ENCODE data around the gene CNTNAP2. TPM values are rescaled to one million over a fixed set of nuclear protein-coding genes. Genes with fewer than 3 reads are reported as not detected.
"Not testable (repeated sequence)": the region's sequence is repeated elsewhere in the genome, so short reads cannot be mapped to it uniquely, and the experiment has no call there.

Gene CNTNAP2
- total RNA-seq, 1 donor from 2014 or later, result 1.3 TPM

GRCh38 chr7:148458263-148458662 lies 2341.7 kb downstream of the CNTNAP2 start:
- no peak for DNase-seq (ENCODE audit: low spot score)

- DNase-seq (ENCODE audit: low spot score), result no peak
Measured at GRCh38 chr7:148461392-148462179, 2345.0 kb downstream of the CNTNAP2 start.

- DNase-seq (ENCODE audit: low spot score), result not testable (repeated sequence)
Measured at GRCh38 chr7:148462774-148463173, 2346.2 kb downstream of the CNTNAP2 start.

GRCh38 chr7:148463210-148463609 lies 2346.6 kb downstream of the CNTNAP2 start:
- DNase-seq (ENCODE audit: low spot score), result no peak

GRCh38 chr7:148464947-148465346 lies 2348.3 kb downstream of the CNTNAP2 start:
- no peak for DNase-seq (ENCODE audit: low spot score)

GRCh38 chr7:148465441-148465840 lies 2348.8 kb downstream of the CNTNAP2 start:
- not testable (repeated sequence) for DNase-seq (ENCODE audit: low spot score)

GRCh38 chr7:148466120-148466519 lies 2349.5 kb downstream of the CNTNAP2 start:
- DNase-seq (ENCODE audit: low spot score), result no peak

DNA sequence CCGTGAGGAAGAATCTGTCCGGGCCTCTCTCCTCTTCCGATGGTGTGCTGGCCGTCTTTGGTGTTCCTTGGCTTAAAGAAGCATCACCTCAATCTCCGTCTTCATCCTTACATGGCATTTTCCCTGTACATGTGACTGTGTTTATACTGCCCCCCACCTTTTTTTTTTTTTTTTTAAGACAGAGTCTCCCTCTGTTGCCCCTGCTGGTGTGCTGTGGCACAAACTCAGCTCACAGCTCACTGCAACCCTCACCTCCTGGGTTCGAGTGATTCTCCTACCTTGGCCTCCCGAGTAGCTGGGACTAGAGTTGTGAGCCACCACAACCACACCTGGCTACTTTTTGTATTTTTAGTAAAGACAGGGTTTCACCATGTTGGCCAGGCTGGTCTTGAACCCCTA lies 2352.1 kb downstream of the CNTNAP2 start:
- no peak for DNase-seq (ENCODE audit: low spot score)

Small RNA genes lying within 50 kb of the gene (microRNA-seq; reads per million reads assigned to microRNA genes)
- not detected for gene MIR548F4 (ENCODE audit: borderline number of aligned reads)
